ENCODE data around the gene CLN3.

DNA sequence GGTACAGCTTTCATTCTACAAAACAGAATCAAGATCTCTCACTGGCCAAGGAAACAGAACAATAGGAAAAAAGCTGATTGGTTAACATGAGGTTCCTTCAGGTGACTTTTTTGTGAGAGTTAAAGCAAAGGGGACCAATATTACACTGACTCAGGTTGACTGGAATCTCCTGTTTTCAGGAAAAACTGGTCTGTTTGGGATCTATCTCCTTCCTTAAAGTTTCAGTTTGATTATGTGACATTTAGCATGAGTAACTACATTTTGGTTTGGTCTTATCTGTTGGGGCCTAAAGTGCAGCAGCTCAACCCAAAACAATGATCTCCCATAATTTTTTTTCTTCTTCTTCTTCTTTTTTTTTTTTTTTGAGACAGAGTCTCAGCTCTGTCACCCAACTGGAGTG is 37.2 kb upstream of the CLN3 start:
- TF ChIP-seq, protein P1, sequence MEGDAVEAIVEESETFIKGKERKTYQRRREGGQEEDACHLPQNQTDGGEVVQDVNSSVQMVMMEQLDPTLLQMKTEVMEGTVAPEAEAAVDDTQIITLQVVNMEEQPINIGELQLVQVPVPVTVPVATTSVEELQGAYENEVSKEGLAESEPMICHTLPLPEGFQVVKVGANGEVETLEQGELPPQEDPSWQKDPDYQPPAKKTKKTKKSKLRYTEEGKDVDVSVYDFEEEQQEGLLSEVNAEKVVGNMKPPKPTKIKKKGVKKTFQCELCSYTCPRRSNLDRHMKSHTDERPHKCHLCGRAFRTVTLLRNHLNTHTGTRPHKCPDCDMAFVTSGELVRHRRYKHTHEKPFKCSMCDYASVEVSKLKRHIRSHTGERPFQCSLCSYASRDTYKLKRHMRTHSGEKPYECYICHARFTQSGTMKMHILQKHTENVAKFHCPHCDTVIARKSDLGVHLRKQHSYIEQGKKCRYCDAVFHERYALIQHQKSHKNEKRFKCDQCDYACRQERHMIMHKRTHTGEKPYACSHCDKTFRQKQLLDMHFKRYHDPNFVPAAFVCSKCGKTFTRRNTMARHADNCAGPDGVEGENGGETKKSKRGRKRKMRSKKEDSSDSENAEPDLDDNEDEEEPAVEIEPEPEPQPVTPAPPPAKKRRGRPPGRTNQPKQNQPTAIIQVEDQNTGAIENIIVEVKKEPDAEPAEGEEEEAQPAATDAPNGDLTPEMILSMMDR (IDR thresholded peaks at IDR 0.05), result no peak
- TF ChIP-seq POLR2A (IDR thresholded peaks at IDR 0.05) (no peak), EP300 (IDR thresholded peaks at IDR 0.05; ENCODE audit: low read depth) (no peak), POLR2AphosphoS5 (IDR thresholded peaks at IDR 0.05) (no peak)
